ENCODE data around the gene GHR. TPM values are rescaled to one million over a fixed set of nuclear protein-coding genes. Genes with fewer than 3 reads are reported as not detected.
"Not testable (repeated sequence)": the region's sequence is repeated elsewhere in the genome, so short reads cannot be mapped to it uniquely, and the experiment has no call there.

The GHR gene
- total RNA-seq, 1 experiment from 2014 or later: 0.56 TPM

DNA sequence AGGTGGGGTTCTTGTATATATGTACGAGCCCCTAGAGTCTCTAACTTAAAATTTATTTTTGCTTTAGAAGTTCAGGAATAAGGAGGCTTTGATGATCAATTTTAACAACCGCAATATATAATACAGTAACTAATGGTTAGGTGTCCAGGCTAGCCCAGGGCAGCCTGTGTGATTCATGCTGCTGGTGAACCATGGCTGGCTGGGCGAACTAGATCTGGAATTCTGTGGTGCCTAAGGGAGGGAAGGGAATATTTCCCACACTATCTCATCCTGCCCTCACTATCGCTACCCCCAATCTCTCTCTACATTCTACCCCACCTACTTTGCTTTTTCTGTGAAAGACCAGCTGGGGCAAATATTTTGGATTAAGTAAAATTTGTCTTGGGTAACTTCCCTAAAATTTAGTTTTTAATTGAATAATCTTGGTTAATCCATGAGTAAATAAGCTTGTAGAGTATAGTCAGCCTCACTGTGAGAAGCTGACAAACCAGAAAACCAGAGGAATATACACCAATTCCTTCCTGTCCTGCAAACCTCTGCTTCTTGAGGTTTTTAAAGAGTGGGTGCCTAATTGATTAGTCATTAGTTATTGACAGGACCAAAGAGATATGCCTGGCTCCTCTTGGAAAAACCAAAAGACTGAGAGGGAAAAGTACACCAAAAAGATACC is 218.2 kb downstream of the GHR start:
- DNase-seq (ENCODE audit: low read depth): peak; percentile 62

DNA sequence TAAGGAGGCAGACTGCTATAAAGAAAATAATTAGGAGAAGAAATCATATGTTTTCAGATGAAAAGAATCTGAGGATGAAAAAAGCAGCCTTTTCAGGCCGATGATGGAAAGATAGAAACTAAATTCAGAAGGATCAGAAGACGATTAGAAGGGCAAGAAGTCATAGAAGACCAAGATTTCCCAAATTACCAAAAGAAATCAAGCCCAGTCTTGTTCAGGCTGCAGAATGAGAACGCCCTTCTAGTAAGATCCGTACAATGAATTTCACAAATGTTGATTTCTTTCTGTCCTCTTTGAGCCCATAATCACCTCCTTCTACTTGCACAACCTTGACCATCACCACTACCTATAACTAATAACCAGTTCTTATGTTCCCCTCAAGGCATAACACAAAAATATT is 218.8 kb downstream of the GHR start:
- DNase-seq (ENCODE audit: low read depth): no peak

DNA sequence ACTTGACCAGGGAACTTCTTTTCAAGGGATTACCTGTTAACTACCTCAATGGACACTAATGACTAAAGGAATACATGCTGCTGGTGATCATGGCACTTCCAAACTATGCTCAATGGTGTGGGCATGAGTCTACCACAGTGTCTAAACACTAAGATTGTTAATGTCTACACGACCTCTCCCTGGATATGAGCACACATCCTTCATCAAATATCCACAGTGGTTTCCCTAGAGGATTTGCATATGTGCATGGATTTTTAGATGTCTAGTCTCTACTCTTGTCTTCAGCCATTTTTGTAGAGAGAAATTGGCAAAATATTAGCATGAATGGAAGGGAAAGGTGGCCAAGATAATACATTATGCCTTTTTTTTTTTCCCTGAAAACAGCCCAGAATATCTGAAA is 220.1 kb downstream of the GHR start:
- DNase-seq (ENCODE audit: low read depth): no peak

DNA sequence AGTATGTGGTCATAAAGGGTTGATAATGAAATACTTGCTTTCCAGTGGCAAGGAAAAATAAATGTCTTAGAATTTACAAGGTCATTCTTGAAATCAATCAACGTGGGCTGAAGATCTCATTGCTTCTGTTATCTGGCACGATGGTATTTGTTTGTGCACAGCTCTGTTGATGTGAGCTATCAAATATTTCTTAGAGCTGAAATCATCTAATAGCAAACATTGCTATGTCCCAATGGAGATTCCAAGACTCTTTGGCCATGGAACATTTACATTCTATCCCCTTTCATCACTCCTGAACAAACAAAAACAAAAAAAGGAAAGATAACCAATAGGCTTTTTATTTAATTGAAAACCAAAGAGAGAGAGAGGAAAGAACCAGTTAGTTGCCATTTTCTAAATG is 221.9 kb downstream of the GHR start:
- DNase-seq (ENCODE audit: low read depth): no peak

DNA sequence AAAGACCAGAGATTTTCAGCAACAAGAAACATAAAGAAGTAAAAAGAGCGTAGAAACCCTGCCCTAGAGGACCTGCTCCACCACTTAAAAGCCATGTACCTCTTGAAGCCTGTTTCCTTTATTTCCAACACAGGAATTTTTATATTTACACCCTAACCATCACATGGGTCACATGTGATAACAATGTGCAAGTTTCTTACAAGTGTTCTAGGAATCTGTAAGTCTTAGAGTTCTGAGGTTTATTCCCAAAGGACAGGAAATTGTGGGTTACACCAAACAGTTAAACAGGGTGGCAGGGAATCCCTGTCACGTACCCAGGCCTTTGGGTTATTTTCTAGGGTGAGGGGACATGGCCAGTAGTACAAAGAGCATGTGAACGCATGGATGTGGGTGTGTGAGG is 224.8 kb downstream of the GHR start:
- no peak for DNase-seq (ENCODE audit: low read depth)

DNA sequence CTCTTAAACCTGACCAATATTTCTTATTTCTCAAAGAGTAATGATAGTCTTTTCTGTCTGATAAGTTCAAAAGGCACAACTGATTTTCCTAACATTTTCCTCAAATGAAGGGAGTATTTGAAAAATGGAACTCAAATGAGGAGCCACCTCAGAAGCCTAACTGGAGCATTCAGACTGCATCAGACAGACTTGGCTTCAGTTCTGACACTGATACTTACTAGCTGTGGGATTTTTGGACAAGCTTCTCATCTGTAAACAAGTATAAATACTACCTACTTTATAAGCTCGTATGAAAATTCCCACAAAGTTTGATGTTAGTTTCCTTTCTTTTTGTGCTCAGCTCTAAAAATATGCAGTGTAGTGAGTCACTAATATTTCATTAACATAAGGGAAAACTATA is 225.7 kb downstream of the GHR start:
- DNase-seq (ENCODE audit: low read depth): no peak

DNA sequence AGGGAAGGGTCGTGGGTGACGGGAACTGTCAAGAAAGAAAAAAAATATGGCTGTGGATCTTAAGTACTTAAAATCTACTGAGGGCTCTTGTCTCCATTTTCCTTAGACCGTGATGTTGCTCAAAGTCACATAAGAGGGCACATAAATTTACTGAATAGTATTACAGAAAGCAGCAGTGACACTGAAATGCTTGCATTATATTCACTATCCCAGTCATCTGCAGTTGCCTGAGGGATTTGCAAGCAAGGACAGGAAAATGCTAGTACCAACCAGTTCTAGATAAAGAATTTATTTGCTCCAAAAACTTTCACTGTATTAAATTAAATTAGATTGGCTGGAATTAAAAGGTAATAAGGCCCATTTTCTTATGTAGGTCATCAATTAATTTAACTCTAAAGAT is 226.8 kb downstream of the GHR start:
- no peak for DNase-seq (ENCODE audit: low read depth)

DNA sequence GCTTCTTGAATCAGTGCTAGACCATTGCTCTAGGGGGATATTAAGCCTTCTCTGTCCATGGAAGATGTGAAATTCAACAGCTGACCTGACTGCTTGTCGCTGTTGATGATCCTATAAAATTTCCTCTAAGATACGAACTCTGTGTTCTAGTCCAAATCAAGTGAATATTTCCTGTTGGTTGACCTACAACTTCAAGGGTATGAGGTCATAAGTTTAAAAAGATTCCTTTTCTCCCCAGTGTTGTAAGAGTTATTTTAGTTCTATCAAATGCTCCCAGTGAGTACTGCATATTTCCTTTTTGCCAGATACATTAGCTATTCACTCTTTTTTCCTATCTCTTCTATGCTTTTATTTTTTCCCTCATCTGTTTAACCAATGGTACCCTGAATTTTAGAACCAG is 230.5 kb downstream of the GHR start:
- DNase-seq (ENCODE audit: low read depth): no peak

DNA sequence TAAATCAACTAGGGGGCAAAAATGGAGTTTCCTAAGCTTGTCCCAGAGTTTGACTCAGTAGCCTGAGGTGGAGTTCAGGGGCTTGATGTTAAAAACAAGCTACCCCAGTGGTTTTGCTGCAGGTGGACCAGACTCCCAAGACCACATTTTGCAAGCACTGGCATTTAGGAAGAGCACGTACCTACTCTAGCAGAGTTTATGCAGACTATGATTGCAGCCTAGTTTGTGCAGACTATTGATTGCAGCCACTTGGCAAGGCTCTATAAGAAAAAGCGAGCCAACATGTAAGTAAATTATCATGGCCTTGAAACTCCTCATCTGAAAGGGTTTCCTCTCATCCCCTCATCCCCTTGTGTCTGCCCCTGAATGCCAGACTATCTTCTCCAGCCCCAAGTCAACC is 231.4 kb downstream of the GHR start:
- no peak for DNase-seq (ENCODE audit: low read depth)

DNA sequence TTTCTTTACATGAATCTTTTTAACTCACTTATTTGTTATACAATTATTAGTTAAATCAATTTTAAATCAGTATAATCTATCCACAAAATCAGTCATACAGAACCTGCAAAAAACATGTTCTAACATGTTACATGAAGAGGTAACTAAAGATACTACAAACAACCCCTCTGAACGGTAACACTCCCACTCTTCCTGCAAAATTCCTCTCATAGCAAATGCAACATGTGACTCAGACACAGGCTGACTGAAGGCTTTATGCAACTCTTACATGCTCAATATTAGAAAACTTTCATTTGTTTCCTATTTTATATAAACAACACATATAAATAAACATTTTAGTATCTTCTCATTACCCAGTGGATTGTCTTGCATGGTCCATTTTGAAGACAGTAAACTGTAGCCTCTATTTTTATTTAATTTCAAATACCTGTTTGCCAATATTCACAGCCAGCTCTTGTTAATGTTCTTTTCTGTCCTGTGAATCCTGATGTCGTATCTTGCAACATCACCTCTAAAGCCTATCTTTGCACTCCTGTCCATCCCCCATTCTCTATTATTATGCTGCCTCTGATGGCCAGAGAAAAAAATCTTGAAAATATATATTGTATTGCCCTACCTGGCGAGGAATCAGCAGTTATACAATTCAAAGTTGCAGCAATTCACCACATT is 232.9 kb downstream of the GHR start:
- no peak for DNase-seq (ENCODE audit: low read depth)

DNA sequence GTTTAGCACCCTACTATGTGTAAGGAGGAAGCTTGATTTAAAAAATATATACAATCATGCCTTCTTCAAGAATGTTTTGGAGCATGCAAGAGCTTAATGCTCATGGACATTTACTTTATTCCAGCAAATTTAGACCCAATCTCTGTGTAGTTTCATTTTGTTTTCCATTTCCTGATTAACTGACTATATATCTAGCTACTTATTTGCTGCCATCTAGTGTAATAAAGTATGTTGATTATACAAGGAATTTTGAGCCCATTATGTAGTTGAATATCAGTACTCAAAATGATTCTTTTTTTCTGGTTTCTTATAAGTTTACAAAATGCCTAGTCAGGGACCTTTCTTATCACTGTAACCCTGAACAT is 233.4 kb downstream of the GHR start:
- no peak for DNase-seq (ENCODE audit: low read depth)

DNA sequence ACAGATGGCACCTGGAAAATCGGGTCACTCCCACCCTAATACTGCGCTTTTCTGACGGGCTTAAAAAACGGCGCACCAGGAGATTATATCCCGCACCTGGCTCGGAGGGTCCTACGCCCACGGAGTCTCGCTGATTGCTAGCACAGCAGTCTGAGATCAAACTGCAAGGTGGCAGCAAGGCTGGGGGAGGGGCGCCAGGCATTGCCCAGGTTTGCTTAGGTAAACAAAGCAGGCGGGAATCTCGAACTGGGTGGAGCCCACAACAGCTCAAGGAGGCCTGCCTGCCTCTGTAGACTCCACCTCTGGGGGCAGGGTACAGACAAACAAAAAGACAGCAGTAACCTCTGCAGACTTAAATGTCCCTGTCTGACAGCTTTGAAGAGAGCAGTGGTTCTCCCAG is 236.6 kb downstream of the GHR start:
- DNase-seq (ENCODE audit: low read depth): not testable (repeated sequence)

DNA sequence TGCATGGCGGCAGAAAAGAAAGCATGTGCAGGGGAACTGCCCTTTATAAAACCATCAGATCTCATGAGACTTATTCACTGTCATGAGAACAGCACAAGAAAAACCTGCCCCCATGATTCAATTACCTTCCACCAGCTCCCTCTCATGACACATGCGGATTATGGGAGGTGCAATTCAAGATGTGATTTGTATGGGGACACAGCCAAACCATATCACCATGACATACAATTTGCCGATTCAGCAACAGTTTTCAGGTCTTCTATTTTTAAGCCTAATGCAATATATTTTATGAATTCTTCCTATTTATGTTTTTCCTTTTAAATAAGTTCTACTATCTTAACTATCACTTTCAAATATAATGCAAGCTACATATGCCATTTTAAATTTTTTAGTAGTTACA is 242.6 kb downstream of the GHR start:
- DNase-seq (ENCODE audit: low read depth): no peak

DNA sequence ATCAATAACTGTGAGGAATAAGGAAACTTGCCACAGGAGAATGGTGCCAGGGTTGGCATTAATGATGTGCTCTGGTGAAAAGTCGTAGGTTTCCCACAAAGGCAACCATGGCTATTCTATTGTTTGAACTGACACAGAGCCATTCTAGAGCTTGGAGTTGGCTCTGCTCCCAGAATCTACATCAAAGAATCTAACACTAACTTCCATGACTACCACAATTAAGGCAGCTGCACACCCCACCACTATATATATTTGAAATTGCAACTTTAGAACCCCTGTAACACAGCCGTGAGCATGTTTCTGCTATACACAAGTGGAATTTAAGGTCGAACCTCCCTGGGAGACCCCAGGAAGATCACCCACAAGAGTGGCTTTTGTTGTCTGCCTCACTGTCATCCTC is 243.6 kb downstream of the GHR start:
- DNase-seq (ENCODE audit: low read depth): no peak

DNA sequence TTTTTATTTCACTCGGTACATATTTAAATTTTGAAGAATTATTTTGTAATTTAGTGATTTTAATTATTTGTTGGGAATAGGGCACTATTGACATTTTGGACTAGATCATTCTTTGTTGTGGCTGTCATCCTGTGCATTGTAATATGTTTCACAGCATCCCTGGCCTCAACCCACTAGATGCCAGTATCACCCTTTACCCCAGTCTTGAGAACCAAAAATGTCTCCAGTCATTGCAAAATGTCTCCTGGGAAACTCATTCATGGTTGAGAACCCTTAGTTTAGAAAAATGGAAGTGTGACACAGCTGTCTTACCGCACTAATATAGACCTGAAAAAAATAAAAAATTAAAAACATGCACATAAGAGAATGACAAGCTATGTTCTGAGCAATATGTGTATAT is 245.0 kb downstream of the GHR start:
- no peak for DNase-seq (ENCODE audit: low read depth)

DNA sequence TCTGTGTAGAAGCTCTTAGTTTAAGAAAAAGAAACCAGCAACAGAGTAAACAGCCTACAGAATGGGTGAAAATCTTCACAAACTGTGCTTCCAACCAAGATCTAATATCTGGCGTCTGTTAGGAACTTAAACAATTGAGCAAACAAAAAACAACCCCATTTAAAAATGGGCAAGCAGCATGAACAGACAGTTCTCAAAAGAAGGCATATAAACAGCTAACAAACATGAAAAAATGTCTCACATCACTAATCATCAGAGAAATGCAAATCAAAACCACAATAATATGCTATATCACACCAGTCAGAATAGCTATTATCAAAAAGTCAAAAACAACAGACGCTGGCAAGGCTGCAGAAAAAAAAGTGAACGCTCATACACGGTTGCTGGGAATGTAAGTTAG is 249.7 kb downstream of the GHR start:
- no peak for DNase-seq (ENCODE audit: low read depth)

DNA sequence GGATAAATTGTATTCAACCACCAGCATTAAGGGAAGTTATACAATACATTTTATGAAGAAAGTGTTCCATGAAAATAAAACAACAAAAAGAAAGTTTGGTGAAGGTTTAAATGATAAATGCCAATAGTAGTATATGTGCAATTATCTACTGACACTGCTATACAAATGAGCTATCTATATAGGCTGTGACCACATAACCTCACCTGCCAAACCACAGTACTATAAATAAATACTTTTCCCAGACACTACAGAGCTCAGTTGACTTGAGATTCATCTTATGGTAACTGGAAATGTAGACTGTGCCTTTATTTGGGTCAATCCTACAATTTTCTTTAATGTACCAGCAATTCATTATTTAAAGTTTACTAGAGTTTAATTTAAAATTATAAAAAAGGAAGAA is 252.4 kb downstream of the GHR start:
- no peak for DNase-seq (ENCODE audit: low read depth)

DNA sequence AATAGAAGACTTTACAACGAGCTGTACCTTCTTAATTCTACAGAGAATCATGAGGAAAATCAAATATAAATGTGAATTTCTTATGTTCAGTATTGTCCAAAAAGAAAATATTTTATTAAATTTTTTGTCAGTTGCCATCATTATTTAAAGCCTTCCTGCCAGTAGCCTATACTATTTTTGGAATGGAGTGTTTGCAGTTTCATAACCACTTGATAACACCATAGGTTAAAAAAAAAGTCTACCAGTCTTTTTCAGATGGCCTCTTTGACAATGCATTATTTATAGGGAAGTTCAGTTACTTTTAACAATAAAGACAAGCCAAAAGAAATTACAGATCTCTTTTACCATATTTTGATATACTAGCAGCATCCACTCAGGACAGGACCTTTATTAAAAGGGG is 253.1 kb downstream of the GHR start:
- no peak for DNase-seq (ENCODE audit: low read depth)

DNA sequence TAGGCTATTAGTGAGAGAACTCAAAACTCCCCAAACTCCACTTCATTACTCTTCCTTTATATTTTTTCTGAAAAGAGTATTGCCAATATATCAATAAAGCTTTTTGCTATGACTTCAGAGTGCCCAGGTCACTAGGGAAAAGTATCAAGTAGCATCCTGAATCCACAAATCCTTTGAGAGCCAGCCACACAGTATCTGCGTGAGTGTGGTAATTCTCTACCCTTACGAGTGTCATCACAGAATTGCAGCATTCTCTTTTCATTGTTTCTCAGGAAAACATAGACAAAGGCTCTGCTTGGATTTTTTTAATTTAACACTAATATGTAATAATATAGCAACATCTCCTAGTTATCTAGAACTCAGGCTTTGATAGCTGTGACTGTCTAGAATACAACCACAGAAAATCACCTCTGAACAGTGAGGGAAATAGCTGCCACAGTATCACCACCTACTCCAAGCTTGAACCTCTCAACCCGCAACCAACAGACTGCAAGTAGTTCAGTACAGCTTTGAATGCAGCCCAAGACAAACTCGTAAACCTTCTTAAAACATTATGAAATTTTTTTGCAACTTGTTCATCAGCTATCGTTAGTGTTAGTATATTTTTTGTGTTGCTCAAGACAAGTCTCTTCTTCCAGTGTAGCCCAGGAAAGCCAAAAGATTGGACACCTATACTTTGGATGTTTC is 254.1 kb downstream of the GHR start:
- no peak for DNase-seq (ENCODE audit: low read depth)

DNA sequence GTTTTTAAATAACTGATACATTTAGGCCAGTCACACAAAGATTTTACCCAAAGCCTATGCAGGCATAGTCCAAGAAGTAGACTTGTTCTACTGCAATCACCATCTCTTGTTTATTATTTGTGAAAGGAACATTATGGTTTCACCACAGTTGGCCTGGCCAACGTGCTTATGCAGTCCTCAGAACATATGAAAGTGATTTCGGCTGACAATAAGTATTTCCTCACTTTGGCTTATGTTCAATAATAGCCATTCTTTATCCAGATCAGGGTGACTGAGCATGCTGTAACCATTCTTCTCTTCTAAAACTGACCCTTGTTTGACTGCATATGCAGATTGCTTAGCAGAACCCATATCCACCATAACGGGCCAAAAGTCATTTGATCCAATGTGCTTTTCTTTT is 256.8 kb downstream of the GHR start:
- no peak for DNase-seq (ENCODE audit: low read depth)

DNA sequence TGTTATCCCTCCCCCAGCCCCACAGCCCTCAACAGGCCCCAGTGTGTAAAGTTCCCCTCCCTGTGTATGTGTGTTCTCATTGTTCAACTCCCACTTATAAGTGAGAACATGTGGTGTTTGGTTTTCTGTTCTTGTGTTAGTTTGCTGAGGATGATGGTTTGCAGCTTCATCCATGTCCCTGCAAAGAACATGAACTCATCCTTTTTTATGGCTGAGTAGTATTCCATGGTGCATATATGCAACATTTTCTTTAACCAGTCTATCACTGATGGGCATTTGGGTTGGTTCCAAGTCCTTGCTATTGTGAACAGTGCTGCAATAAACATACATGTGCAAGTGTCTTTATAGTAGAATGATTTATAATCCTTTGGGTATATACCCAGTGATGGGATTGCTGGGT is 261.8 kb downstream of the GHR start:
- not testable (repeated sequence) for DNase-seq (ENCODE audit: low read depth)

DNA sequence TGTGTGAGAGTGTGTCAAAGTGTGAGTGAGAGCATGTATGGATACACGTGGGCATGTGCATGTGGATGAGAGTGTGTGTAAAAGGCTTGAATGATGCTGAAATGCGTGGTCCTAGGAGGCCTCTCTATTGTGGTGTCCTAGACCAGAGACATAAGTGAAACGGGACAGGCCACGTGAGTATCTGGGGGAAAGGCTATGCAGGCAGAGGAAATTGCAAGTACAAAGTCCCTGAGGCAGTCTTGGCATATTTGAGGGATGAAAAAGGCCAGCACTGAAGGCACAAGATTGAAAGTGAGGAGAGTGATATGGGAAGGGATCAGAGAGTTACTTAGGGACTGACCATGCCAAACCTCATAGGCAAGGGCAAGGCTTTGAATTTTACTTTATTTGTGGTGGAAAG is 266.2 kb downstream of the GHR start:
- no peak for DNase-seq (ENCODE audit: low read depth)

DNA sequence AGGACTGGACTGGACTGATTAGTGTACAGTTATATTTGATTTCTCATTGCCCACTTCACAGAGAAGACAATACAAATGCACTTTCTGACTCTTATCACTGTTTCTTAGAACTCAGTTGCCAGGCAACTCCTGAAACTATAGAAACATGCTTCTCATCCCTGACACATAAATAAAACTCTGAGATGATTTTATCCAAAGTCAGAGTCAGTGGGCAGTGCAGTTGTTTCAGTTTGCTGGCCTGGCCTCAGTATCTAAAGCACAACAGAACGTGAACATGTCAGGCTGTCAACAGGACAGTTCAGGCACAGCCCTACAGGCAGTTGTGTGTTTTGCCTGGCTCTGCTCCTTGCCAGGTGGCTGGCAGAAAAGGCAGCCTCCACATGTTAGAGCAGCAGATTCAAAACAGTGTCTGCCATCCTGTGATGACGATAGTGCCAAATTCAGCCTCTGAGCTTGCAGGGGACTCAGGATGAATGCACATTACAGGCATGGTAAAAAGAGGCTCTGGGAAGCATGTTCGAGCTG is 268.2 kb downstream of the GHR start:
- DNase-seq (ENCODE audit: low read depth): peak; percentile 9

All from HT1080 (cell line).